GM23248 (cell line): ENCODE data around the gene TMEM239. TPM values are rescaled to one million over a fixed set of nuclear protein-coding genes. Genes with fewer than 3 reads are reported as not detected.

Source experiments
- DNase-seq: peaks from one replicate; pipeline ENCODE4 v3.0.0-alpha.2; 2015
- H2AFZ ChIP-seq: fragments of 200-600 bp; sonication (generic); 2 replicates; pipeline ENCODE4 v1.6.1; 2016; ENCODE audit warnings: antibody characterized with exemption
- H3F3A ChIP-seq: fragments of 200-600 bp; sonication (generic); 2 replicates; pipeline ENCODE4 v1.6.1; 2016; ENCODE audit warnings: mild to moderate bottlenecking, antibody characterized with exemption, mixed run types; ENCODE audit not compliant: insufficient read depth
- H3K27ac ChIP-seq: fragments of 200-600 bp; sonication (generic); 2 replicates; pipeline ENCODE4 v1.5.1; 2016; ENCODE audit warnings: mild to moderate bottlenecking
- H3K27me3 ChIP-seq: fragments of 200-600 bp; sonication (generic); replicated peaks from 2 replicates; pipeline ENCODE4 v1.6.1; 2016; ENCODE audit warnings: mild to moderate bottlenecking; ENCODE audit not compliant: insufficient read depth
- H3K36me3 ChIP-seq: fragments of 200-600 bp; sonication (generic); 2 replicates; pipeline ENCODE4 v1.6.1; 2016; ENCODE audit warnings: low read depth, mild to moderate bottlenecking
- H3K4me1 ChIP-seq: fragments of 200-600 bp; sonication (generic); 2 replicates; pipeline ENCODE4 v1.6.1; 2016; ENCODE audit warnings: mild to moderate bottlenecking; ENCODE audit not compliant: insufficient read depth
- H3K4me2 ChIP-seq: fragments of 200-600 bp; sonication (generic); one replicate; pipeline ENCODE4 v1.6.1; 2016; ENCODE audit warnings: mild to moderate bottlenecking; ENCODE audit not compliant: unreplicated experiment
- H3K4me3 ChIP-seq: fragments of 200-600 bp; sonication (generic); 2 replicates; pipeline ENCODE4 v1.5.1; 2016; ENCODE audit warnings: mild to moderate bottlenecking
- H3K79me2 ChIP-seq: fragments of 200-600 bp; sonication (generic); 2 replicates; pipeline ENCODE4 v1.6.1; 2016; ENCODE audit warnings: mild to moderate bottlenecking; ENCODE audit not compliant: insufficient read depth
- H3K9ac ChIP-seq: fragments of 200-600 bp; sonication (generic); 2 replicates; pipeline ENCODE4 v1.6.1; 2016; ENCODE audit warnings: mild to moderate bottlenecking
- H3K9me2 ChIP-seq: fragments of 200-600 bp; sonication (generic); 2 replicates; pipeline ENCODE4 v1.6.1; 2016; ENCODE audit warnings: mixed run types, mild to moderate bottlenecking, moderate library complexity; ENCODE audit not compliant: insufficient read depth
- H3K9me3 ChIP-seq: fragments of 200-600 bp; sonication (generic); one replicate; pipeline ENCODE4 v1.6.1; 2017; ENCODE audit warnings: low read depth
- H4K20me1 ChIP-seq: fragments of 200-600 bp; sonication (generic); 2 replicates; pipeline ENCODE4 v1.6.0; 2016; ENCODE audit not compliant: insufficient read depth
- EZH2 ChIP-seq: fragments of 200-600 bp; sonication (generic); IDR thresholded peaks from 2 replicates; pipeline ENCODE4 v1.6.1; 2018; ENCODE audit warnings: antibody characterized with exemption, mild to moderate bottlenecking; ENCODE audit not compliant: insufficient read depth, poor library complexity, severe bottlenecking
- EZH2phosphoT487 ChIP-seq: fragments of 200-600 bp; sonication (generic); IDR thresholded peaks from 2 replicates; pipeline ENCODE4 v1.6.1; 2018; ENCODE audit warnings: antibody characterized with exemption, moderate library complexity, mild to moderate bottlenecking, low read depth; ENCODE audit not compliant: insufficient read depth
- WGBS, 2 experiments: methylation state at CpG; one replicate each; pipeline ENCODE4 v1.1.6; 2015 to 2017; ENCODE audit warnings: low lambda C conversion rate in 2 of 2, low coverage in 1 of 2; ENCODE audit errors: missing lambda C conversion rate in 2 of 2; 5-methylcytosine and 5-hydroxymethylcytosine counted together
- in situ Hi-C: fragments of 300-500 bp; cut with MboI; formaldehyde crosslinking; loops from 2 replicates; pipeline ENCODE4 v1.15.0; 2020
- polyA plus RNA-seq: library from polyadenylated mRNA; unstranded; fragments of >200 nt; fragmentation: Nextera tagmentation; extraction: Ambion mirVana; gene quantifications from 2 replicates; pipeline ENCODE4 v1.2.1, GENCODE V29; 2016
- total RNA-seq: library from RNA; depleted of rRNA; stranded (reverse); fragments of >200 nt; shearing (Covaris generic); gene quantifications from 2 replicates; pipeline ENCODE4 v1.2.3, GENCODE V29; 2014

The TMEM239 gene
- total and polyA plus RNA-seq, 2 experiments from 2014 or later = not detected

GRCh38 chr20:2816583-2817340 is 598 bp downstream of the TMEM239 start:
- in situ Hi-C loops = no loop called here
- no peak overlapping the region for H3K27ac ChIP-seq
- H4K20me1 ChIP-seq = no peaks in the 10 kb centered on the region
- peaks cover 18% of the 10 kb centered on the region for H3K27me3 ChIP-seq
- H3K36me3 ChIP-seq = no peaks in the 10 kb centered on the region
- 91% methylated on average over 15 to 20 of the region's 20 CpGs for WGBS, 2 experiments
- no peaks in the 10 kb centered on the region for H3K9me3 ChIP-seq
- H3F3A ChIP-seq = 0 out of 2 replicates have a peak, but pooled peaks cover 7% of the 10 kb centered on the region
- no peak overlapping the region for H3K4me2 ChIP-seq
- DNase-seq = no peak
- no peak overlapping the region for H3K4me3 ChIP-seq
- no peak overlapping the region for H3K9ac ChIP-seq
- no peaks in the 10 kb centered on the region for H3K9me2 ChIP-seq
- H3K79me2 ChIP-seq = no peaks in the 10 kb centered on the region
- TF ChIP-seq EZH2phosphoT487 = no peak
- no peak overlapping the region for H2AFZ ChIP-seq
- H3K4me1 ChIP-seq = peaks cover 13% of the 10 kb centered on the region

GRCh38 chr20:2817341-2817726 is 1.2 kb downstream of the TMEM239 start:
- Histone ChIP-seq H3K4me2 (no peak overlapping the region), H3K27me3 (peaks cover 18% of the 10 kb centered on the region), H2AFZ (no peak overlapping the region), H3K27ac (no peak overlapping the region), H3K36me3 (no peaks in the 10 kb centered on the region), H3K79me2 (no peaks in the 10 kb centered on the region), H3K9me2 (no peaks in the 10 kb centered on the region), H3K4me1 (peaks cover 13% of the 10 kb centered on the region), H4K20me1 (no peaks in the 10 kb centered on the region), H3K9ac (no peak overlapping the region), H3K4me3 (no peak overlapping the region), H3F3A (0 out of 2 replicates have a peak, but pooled peaks cover 7% of the 10 kb centered on the region), H3K9me3 (no peaks in the 10 kb centered on the region)
- TF ChIP-seq EZH2phosphoT487 = no peak
- no peak for TF ChIP-seq EZH2
- in situ Hi-C loops = no loop called here
- no peak for DNase-seq
- 90 to 93% methylated on average over 2 of the region's 2 CpGs for WGBS, 2 experiments

GRCh38 chr20:2817891-2818595 is 1.9 kb downstream of the TMEM239 start:
- Histone ChIP-seq H3K79me2 (no peaks in the 10 kb centered on the region), H4K20me1 (no peaks in the 10 kb centered on the region), H3K4me1 (peaks cover 13% of the 10 kb centered on the region), H3K36me3 (no peaks in the 10 kb centered on the region), H3K27me3 (peaks cover 18% of the 10 kb centered on the region), H3K4me2 (no peak overlapping the region), H3K27ac (no peak overlapping the region), H3K9me2 (no peaks in the 10 kb centered on the region), H3K4me3 (no peak overlapping the region), H3K9me3 (no peaks in the 10 kb centered on the region), H2AFZ (no peak overlapping the region), H3K9ac (no peak overlapping the region), H3F3A (0 out of 2 replicates have a peak, but pooled peaks cover 7% of the 10 kb centered on the region)
- DNase-seq = no peak
- no peak for TF ChIP-seq EZH2
- no peak for TF ChIP-seq EZH2phosphoT487
- in situ Hi-C loops = no loop called here
- WGBS, 2 experiments = 74 to 76% methylated on average over 7 of the region's 7 CpGs

- Histone ChIP-seq H3K9ac (no peak overlapping the region), H3K27ac (no peak overlapping the region), H4K20me1 (no peaks in the 10 kb centered on the region), H3K9me3 (no peaks in the 10 kb centered on the region), H3K4me1 (peaks cover 1% of the 10 kb centered on the region), H2AFZ (no peak overlapping the region), H3K4me3 (no peak overlapping the region), H3K9me2 (no peaks in the 10 kb centered on the region), H3K27me3 (peaks cover 18% of the 10 kb centered on the region), H3K79me2 (no peaks in the 10 kb centered on the region), H3K4me2 (no peak overlapping the region), H3F3A (0 out of 2 replicates have a peak, but pooled peaks cover 7% of the 10 kb centered on the region), H3K36me3 (no peaks in the 10 kb centered on the region)
- in situ Hi-C loops = no loop called here
- DNase-seq = no peak
- 39 to 53% methylated on average over 25 to 32 of the region's 32 CpGs for WGBS, 2 experiments
- TF ChIP-seq EZH2 (no peak), EZH2phosphoT487 (no peak)
Observed at GRCh38 chr20:2820084-2820895, 4.1 kb downstream of the TMEM239 start.
